B cell (primary cell): ENCODE results near the gene SERPINI1. TPM values are rescaled to one million over a fixed set of nuclear protein-coding genes. Genes with fewer than 3 reads are reported as not detected.

ENCODE experiments used
- ATAC-seq: fragments of 200-7000 bp; cut with Tn5 transposase; one replicate; pipeline ENCODE4 v1.10.0; 2021; ENCODE audit warnings: low read depth, mild to moderate bottlenecking, moderate number of reproducible peaks, moderate library complexity
- CTCF ChIA-PET: fragments of 350-600 bp; sonication (Branson Sonifier 250); formaldehyde crosslinking; loops from one replicate; lab custom pipeline; 2021; ENCODE audit warnings: antibody characterized with exemption, inconsistent platforms; lab: Charles Lee
- POLR2A ChIA-PET: fragments of 350-600 bp; sonication (Branson Sonifier 250); formaldehyde crosslinking; loops from one replicate; lab custom pipeline; 2021; ENCODE audit warnings: antibody characterized with exemption; lab: Charles Lee
- DNase-seq: peaks from one replicate; pipeline ENCODE4 v3.0.0; 2013
- H2AFZ ChIP-seq: 2 replicates; pipeline ENCODE4 v1.6.1; 2012; ENCODE audit warnings: mild to moderate bottlenecking, low read depth, low read length; ENCODE audit not compliant: insufficient read depth, poor library complexity, severe bottlenecking
- H3K27ac ChIP-seq, 2 donors: 1 replicate in 1 of 2; 2 replicates in 1 of 2; pipeline ENCODE4 v1.5.1; 2012 to 2013; ENCODE audit warnings: low read length in 2 of 2, mild to moderate bottlenecking in 2 of 2, moderate library complexity in 1 of 2
- H3K27me3 ChIP-seq, 4 experiments: fragments of 200-600 bp in 1 of 4; sonication (generic) in 1 of 4; replicated peaks in 1 of 4; 1 replicate in 2 of 4; 2 replicates in 2 of 4; pipeline versions ENCODE4 v1.6.1 to v1.7.0; 2013 to 2016; ENCODE audit warnings: low read length in 3 of 4, mild to moderate bottlenecking in 2 of 4, mixed read lengths in 1 of 4, moderate library complexity in 1 of 4; ENCODE audit not compliant: insufficient read depth in 4 of 4, control insufficient read depth in 3 of 4; ENCODE audit errors: control extremely low read depth in 1 of 4
- H3K36me3 ChIP-seq, 2 experiments: replicated peaks in 1 of 2; 1 replicate in 1 of 2; 2 replicates in 1 of 2; pipeline versions ENCODE4 v1.6.1 to v1.7.1; 2013; ENCODE audit warnings: low read length in 1 of 2; ENCODE audit not compliant: insufficient read depth in 2 of 2, control insufficient read depth in 1 of 2; ENCODE audit errors: control extremely low read depth in 1 of 2, extremely low read depth in 1 of 2
- H3K4me1 ChIP-seq, 2 donors: fragments of 200-600 bp in 1 of 2; sonication (generic) in 1 of 2; 1 replicate in 1 of 2; 2 replicates in 1 of 2; pipeline versions ENCODE4 v1.5.1 to v1.6.1; 2013 to 2017; ENCODE audit warnings: low read length in 2 of 2; ENCODE audit not compliant: control insufficient read depth in 2 of 2, insufficient read depth in 2 of 2
- H3K4me2 ChIP-seq: replicated peaks from 2 replicates; pipeline ENCODE3; 2012; ENCODE audit warnings: mild to moderate bottlenecking, low read depth, low read length; ENCODE audit not compliant: poor library complexity, severe bottlenecking
- H3K4me3 ChIP-seq, 5 experiments: fragments of 200-600 bp in 1 of 5; sonication (generic) in 1 of 5; 1 replicate in 3 of 5; 2 replicates in 2 of 5; pipeline versions ENCODE4 v1.5.1 to v1.7.0; 2011 to 2016; ENCODE audit warnings: low read length in 4 of 5, mild to moderate bottlenecking in 4 of 5, low read depth in 2 of 5, control low read depth in 1 of 5, moderate library complexity in 1 of 5; ENCODE audit not compliant: insufficient read depth in 1 of 5; ENCODE audit errors: control extremely low read depth in 1 of 5, extremely low read depth in 1 of 5
- H3K79me2 ChIP-seq: fragments of 200-600 bp; sonication (generic); one replicate; pipeline ENCODE4 v1.6.0; 2016; ENCODE audit warnings: low read length; ENCODE audit not compliant: control insufficient read depth, insufficient read depth
- H3K9ac ChIP-seq: fragments of 200-600 bp; sonication (generic); 2 replicates; pipeline ENCODE4 v1.6.1; 2017; ENCODE audit warnings: mild to moderate bottlenecking, low read length, moderate library complexity
- H3K9me3 ChIP-seq, 3 donors: one replicate each; pipeline versions ENCODE4 v1.6.1 to v1.7.1; 2013; ENCODE audit warnings: low read length in 2 of 3; ENCODE audit not compliant: control insufficient read depth in 2 of 3, insufficient read depth in 1 of 3; ENCODE audit errors: control extremely low read depth in 1 of 3
- H4K20me1 ChIP-seq: 2 replicates; pipeline ENCODE4 v1.6.0; 2012; ENCODE audit warnings: mild to moderate bottlenecking, low read length; ENCODE audit not compliant: insufficient read depth, control insufficient read depth, poor library complexity, severe bottlenecking
- H3K27ac Mint-ChIP-seq: one replicate; pipeline ENCODE4 v1.8.0; 2021; ENCODE audit warnings: mixed read lengths
- H3K27me3 Mint-ChIP-seq: one replicate; pipeline ENCODE4 v1.8.0; 2021; ENCODE audit warnings: mixed read lengths
- H3K4me1 Mint-ChIP-seq: one replicate; pipeline ENCODE4 v1.8.0; 2021; ENCODE audit warnings: mixed read lengths
- H3K4me3 Mint-ChIP-seq: one replicate; pipeline ENCODE4 v1.8.0; 2021; ENCODE audit warnings: mixed read lengths
- H3K9me3 Mint-ChIP-seq: one replicate; pipeline ENCODE4 v1.8.0; 2022; ENCODE audit warnings: mixed read lengths; ENCODE audit not compliant: insufficient read depth
- EZH2 ChIP-seq: IDR thresholded peaks from 2 replicates; pipeline ENCODE4 v1.6.1; 2012; ENCODE audit warnings: borderline replicate concordance, low read depth, mild to moderate bottlenecking, moderate library complexity, low read length; ENCODE audit not compliant: insufficient read depth, poor library complexity, severe bottlenecking
- WGBS: methylation state at CpG from one replicate; pipeline ENCODE4 v1.1.5; 2013; ENCODE audit warnings: missing lambda C conversion rate; ENCODE audit not compliant: insufficient coverage; 5-methylcytosine and 5-hydroxymethylcytosine counted together
- intact Hi-C: fragments of 100-400 bp; cut with micrococcal nuclease; formaldehyde crosslinking; loops from one replicate; pipeline ENCODE4 v1.10.0; 2022
- polyA plus RNA-seq: library from polyadenylated mRNA; depleted of rRNA; stranded (reverse); fragments of >200 nt; gene quantifications from 2 replicates; pipeline ENCODE4 v1.2.3, GENCODE V29; 2012
- total RNA-seq, 2 donors: library from RNA; stranded (reverse); fragments of 120-200 nt in 1 of 2; gene quantifications; 1 replicate in 1 of 2; 2 replicates in 1 of 2; pipeline versions ENCODE4 v1.2.3 to v1.2.4, GENCODE V29; 2013 to 2022
- TF ChIP-seq, protein P1 (sequence below): fragments of 200-600 bp; IDR thresholded peaks from one replicate; pipeline ENCODE4 v1.8.0; 2022; ENCODE audit warnings: antibody characterized with exemption, mild to moderate bottlenecking

SERPINI1 gene
- total and polyA plus RNA-seq, 2 donors (not counting 1 experiment from before 2014, with no cell fraction given): 6.8 to 7.0 TPM

DNA sequence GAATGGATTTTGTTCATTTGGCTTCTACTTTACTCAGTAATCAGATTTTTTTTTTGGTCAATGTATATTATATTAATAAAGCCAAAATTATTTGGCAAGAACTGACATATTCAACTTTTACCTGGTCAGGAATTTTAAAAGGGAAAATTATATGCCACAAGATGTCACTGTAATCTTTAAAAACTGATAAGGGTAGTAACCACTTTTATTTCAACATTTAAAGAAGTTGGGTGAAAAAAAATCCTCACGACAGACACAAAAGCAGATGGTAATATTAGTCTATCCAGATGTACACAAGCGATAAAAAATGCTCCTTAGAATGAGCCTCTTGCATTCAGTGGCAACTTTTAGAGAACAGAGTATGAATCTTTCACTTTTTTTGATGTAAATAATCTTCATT is 101.9 kb downstream of the SERPINI1 start:
- H3K27me3 Mint-ChIP-seq: no peaks in the 10 kb centered on the region
- H3K27ac ChIP-seq: no peak overlapping the region
- H2AFZ ChIP-seq: no peak overlapping the region
- no peak overlapping the region for H3K9ac ChIP-seq
- H3K9me3 ChIP-seq: no peaks in the 10 kb centered on the region
- peak overlapping the region; percentile 11 for H3K4me2 ChIP-seq
- H3K4me1 ChIP-seq: peaks cover 0 to 5% of the 10 kb centered on the region in 2 donors
- no peaks in the 10 kb centered on the region for H3K79me2 ChIP-seq
- CTCF ChIA-PET: interaction anchor here (0.9 to 2.6 kb wide), 2 partner anchors 12 to 45 kb away, joined by 3 to 27 read pairs; no protein-coding TSS in a partner anchor
- WGBS: 80% methylated on average over 1 of the region's 2 CpGs
- no peak overlapping the region for H3K4me3 ChIP-seq
- peak; percentile 24 for DNase-seq
- H3K4me1 Mint-ChIP-seq: peaks cover 5% of the 10 kb centered on the region
- no peak overlapping the region for H3K4me3 Mint-ChIP-seq
- H3K9me3 Mint-ChIP-seq: no peaks in the 10 kb centered on the region
- POLR2A ChIA-PET: interaction anchor here (0.7 kb wide), 1 partner anchor 148 kb away, joined by 7 read pairs; no protein-coding TSS in a partner anchor
- intact Hi-C loops: loop anchor here (1.0 kb wide), 1 partner anchor 45 kb away; no protein-coding TSS in a partner anchor
- no peak overlapping the region for H3K27ac Mint-ChIP-seq
- no peak for TF ChIP-seq EZH2
- TF ChIP-seq, protein P1, sequence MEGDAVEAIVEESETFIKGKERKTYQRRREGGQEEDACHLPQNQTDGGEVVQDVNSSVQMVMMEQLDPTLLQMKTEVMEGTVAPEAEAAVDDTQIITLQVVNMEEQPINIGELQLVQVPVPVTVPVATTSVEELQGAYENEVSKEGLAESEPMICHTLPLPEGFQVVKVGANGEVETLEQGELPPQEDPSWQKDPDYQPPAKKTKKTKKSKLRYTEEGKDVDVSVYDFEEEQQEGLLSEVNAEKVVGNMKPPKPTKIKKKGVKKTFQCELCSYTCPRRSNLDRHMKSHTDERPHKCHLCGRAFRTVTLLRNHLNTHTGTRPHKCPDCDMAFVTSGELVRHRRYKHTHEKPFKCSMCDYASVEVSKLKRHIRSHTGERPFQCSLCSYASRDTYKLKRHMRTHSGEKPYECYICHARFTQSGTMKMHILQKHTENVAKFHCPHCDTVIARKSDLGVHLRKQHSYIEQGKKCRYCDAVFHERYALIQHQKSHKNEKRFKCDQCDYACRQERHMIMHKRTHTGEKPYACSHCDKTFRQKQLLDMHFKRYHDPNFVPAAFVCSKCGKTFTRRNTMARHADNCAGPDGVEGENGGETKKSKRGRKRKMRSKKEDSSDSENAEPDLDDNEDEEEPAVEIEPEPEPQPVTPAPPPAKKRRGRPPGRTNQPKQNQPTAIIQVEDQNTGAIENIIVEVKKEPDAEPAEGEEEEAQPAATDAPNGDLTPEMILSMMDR: no peak
- no peaks in the 10 kb centered on the region for H4K20me1 ChIP-seq
- no peaks in the 10 kb centered on the region for H3K27me3 ChIP-seq
- H3K36me3 ChIP-seq: no peaks in the 10 kb centered on the region
- ATAC-seq: no peak

DNA sequence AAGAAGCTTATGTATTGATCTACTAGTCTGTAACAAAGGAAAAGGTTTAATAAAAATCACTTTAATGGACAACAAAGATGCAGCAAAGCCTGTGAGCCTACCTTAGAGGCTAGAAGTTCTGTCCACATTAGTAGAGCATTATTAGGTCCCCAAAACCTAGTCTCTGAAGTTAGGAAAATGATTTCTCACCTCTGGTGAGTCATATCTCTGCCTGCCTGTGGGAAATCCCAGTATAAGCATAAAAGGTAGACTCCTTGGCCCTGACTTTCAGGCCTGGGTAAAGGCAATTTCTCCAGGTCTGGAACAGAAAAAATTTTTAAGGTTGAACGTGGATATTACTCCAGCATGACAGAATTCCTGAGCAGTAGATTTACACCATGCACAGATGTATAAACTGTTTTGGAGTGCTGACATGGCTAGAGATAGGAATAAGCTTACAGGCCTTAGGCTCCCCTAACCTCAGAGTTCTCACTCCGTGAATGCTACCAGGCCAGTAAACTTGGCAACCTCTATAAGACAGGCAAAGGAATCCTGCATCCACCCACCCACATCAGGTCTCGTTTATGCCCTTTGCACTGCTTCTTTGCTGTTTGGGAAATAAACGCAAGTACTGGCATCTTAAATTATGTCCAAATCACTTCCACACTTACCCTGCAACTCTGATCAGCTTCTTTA is 104.1 kb downstream of the SERPINI1 start:
- H3K27ac ChIP-seq: no peak overlapping the region
- H3K36me3 ChIP-seq: no peaks in the 10 kb centered on the region
- H3K9ac ChIP-seq: no peak overlapping the region
- no peaks in the 10 kb centered on the region for H3K27me3 ChIP-seq
- peaks cover 16 to 24% of the 10 kb centered on the region in 2 donors for H3K4me1 ChIP-seq
- no peak overlapping the region for H3K4me3 ChIP-seq
- ATAC-seq (no peak), DNase-seq (no peak)
- intact Hi-C loops: no loop called here
- peaks cover 24% of the 10 kb centered on the region for H3K4me1 Mint-ChIP-seq
- TF ChIP-seq, protein P1: no peak
- no peak for TF ChIP-seq EZH2
- no peak overlapping the region for H3K4me2 ChIP-seq
- H4K20me1 ChIP-seq: no peaks in the 10 kb centered on the region
- H3K9me3 Mint-ChIP-seq: no peaks in the 10 kb centered on the region
- H3K4me3 Mint-ChIP-seq: no peak overlapping the region
- no peak overlapping the region for H2AFZ ChIP-seq
- H3K9me3 ChIP-seq: no peaks in the 10 kb centered on the region
- H3K79me2 ChIP-seq: no peaks in the 10 kb centered on the region
- 90% methylated on average over 4 of the region's 4 CpGs for WGBS
- ChIA-PET CTCF (interaction anchor here (2.6 kb wide), 1 partner anchor 43 kb away, joined by 27 read pairs; no protein-coding TSS in a partner anchor), POLR2A (no interaction called here)
- H3K27ac Mint-ChIP-seq: no peak overlapping the region
- no peaks in the 10 kb centered on the region for H3K27me3 Mint-ChIP-seq
